Activated T-cell treated with anti-CD3 and anti-CD28 coated beads for 48 hours (primary cell): ENCODE data around the gene MYLK.

ENCODE experiments used
- DNase-seq: peaks from one replicate; pipeline ENCODE4 v3.0.0-alpha.2; 2020; ENCODE audit warnings: low read depth

MYLK gene

DNA sequence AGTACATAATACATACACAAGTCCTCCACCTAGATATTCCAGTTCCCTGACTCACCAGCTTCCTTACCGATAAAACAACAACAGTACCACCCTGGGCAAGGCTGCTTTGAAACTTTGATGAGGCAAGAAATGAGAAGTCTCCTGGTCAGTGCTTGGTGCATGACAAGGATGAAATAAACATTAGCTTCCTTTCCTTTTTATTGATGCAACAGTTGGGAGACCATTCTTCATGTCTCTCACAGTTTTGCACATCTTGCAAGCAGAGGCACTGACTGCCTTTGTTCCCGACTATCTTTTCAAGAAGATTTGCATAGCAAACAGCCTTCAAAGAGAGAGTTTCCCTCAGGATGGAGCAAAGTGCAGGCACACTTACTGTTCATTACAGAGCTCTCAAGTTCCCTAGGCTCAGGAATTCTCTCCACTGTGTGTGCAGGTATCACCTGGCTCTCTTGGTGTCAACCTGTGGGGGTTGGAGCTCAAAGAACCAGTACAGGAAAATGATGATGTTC is 65.2 kb downstream of the MYLK start:
- DNase-seq, result no peak

DNA sequence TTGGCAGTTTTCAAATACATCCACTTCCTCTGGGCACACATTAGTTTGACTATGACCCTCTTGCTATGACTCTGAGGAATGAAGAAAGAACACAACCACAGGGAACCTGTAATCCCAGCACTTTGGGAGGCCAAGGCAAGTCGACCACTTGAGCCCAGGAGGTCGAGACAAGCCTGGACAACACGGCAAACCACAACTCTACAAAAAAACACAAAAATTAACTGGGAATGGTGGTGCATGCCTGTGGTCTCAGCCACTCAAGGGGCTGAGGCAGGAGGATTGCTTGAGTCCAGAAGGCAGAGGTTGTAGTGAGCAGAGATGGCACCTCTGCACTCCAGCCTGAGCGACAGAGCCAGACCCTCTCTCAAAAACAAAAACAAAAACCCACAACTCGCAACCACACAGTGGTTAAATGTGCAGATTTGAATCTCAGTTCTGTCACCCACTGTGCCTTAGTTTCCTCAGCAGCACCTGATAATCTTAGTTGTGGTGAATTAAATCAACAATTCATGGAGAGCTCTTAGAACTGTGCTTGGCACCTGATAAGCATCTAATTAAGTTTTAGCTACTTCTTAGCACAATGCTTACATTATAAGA is 65.7 kb downstream of the MYLK start:
- no peak for DNase-seq

GRCh38 chr3:123817413-123817812 is 66.7 kb downstream of the MYLK start:
- no peak for DNase-seq

DNA sequence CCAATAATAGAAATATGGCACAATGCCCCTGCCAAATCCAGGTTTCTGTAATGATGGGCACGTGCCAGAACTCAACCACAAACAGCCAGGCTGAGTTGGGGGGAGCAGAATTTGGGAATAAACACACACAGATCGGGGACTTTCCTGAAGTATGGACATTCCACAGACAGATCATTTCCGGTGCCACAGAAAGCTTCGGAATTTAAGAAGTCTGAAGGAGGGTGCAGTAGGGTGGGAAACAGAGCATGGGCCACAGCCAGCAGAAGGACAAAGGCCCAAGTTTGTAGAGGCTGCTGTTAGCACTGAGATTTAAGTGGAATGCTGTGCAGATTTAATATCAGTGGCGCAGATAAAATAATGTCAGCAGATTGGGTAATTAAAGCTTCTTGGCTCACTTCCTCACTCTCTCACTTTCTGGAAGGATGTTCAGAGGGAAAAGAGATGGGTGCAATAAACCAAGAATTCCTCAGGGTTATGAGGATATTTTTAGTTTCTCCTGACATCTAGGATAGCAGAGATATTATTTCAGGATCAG is 67.4 kb downstream of the MYLK start:
- no peak for DNase-seq

GRCh38 chr3:123815981-123816380 is 68.2 kb downstream of the MYLK start:
- DNase-seq, result no peak

DNA sequence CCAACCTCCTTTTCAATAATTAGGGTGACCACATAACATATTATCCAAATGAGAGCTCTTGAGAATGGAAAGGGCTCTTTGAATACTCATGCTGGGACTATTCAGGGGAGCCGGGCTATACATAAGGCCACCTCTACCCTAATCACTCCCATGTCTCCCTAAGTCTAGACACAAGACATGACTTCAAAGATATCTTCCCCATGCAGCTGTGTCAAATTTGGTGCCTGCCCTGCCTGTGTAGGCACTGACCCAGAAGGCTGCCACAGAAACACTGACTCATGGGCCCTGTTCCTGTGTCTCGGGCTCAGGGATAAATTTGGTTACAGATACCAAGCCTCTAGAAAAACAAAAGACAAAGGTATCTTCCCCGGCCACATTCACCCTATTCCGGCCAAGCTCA is 70.3 kb downstream of the MYLK start:
- no peak for DNase-seq

GRCh38 chr3:123809597-123809996 is 74.5 kb downstream of the MYLK start:
- no peak for DNase-seq

GRCh38 chr3:123808812-123809211 is 75.3 kb downstream of the MYLK start:
- no peak for DNase-seq

DNA sequence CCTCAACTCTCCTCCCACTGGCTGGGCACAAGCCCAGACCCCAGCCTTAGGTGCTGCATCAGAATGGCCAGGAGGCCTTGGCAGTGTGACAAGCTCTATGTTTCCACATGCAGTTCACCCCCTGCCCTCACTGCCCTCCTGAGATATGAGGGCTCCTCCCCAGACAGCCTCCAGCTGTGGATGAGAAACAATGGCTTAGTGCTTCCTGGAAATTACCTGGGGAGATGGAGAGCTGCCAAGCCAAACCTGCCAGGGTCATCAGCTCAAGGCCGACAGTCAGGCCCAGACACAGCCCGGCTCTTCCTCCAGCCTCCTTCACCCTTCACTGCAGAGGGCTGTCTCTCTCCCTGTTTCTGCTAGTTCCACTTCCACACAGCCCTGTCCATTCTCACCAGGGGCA is 76.3 kb downstream of the MYLK start:
- DNase-seq, result no peak

DNA sequence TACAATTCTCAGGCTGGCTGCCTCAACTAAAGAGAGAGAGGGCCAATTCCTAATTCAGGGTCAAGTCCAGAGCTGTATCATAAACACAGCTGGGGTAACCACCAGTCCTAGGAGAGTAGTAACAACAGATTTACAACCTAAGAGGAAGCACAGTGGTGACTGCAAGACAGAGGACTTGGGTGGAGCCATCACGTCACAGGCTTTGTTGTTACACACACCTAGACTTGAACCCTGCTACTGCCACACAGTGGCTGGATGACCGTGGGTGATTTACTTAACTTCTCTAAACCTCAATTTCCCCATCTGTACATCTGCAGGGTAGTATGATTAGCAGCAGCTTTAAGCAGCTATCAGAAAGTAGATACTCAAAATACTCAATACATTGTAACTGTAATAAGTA is 78.6 kb downstream of the MYLK start:
- no peak for DNase-seq

DNA sequence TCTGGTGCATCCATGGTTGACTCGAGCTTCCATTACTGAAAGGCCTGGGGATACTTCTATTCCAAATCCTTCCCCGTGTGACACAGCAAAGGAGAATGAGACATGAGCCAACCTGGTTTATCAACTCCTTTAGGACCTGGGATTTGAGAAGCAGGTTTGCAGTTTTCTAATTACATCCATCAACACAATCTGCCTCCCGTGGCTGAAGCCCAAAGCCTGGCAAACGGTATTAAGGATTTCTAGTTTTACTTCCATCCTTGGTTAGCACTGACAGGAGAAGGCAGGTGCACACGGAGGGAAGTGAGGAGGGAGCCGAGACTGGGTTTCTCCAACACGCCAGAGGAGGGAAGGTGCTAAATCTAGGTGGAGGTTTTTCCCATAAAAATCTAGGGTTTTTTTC is 79.0 kb downstream of the MYLK start:
- no peak for DNase-seq

DNA sequence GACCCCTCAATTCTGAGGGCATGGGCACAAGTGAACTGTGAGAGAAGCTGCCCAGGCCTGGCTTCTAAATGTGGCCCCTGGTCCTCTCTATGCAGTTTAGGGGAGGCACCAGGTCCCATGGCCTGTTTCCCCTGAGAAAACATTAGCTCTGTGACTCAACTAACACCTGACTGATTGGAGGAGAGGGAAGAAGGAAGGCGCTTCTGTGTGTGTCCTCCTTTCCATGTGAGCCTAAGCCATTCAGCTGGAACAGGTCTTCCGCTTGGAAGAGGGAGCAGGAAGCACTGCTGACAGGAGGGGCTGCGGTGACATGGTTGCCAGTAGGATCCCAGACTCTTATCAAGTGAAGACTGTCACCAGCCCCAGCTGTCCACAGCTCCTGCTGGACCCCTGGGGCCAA is 79.5 kb downstream of the MYLK start:
- no peak for DNase-seq

DNA sequence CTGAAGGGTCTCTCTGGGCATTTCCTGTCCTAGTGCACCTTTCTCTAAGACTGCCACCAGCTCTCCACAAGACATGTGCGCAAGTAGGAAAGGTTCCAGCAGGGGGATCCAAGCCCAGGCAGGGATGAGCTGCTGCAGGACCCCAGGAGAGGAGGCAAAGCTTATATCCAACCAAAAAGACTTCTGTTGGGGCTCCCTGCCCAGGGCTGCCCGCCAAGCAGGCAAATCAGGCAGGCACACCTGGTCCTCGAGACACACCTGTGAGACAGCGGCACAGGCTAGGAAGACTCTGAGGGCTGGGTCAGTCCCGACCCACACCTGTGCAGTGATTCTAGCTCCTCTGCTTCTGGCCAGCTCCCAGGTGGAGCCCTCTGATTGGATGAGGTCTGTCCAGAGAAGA is 80.6 kb downstream of the MYLK start:
- DNase-seq, result no peak

DNA sequence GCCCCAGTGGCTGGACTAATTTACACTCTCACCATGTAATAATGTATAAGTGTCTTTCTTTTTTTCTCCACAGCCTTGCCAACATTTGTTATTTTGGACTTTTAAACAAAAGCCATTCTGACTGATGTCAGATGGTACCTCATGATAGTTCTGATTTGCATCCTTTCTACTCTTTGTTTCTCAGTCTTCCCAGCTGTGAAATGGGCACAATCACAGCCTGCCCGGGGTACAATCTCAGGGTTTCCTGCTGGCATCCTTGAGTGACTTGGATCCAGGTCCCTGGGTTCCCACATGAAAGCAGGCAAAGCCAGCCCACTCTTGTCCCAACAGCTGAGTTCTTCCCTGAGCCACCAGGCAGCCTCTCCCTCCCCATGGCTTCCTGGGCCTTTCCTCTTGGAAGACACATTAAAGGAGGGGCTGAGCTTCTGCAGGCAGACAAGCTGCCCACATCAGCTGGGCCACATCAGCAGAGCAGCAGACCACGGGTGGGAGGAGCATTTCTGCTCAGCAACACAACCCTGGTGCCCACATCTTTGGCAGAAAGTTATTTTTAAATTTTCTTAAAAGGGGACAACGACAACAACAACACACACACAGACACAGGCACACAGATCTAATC is 82.0 kb downstream of the MYLK start:
- no peak for DNase-seq

DNA sequence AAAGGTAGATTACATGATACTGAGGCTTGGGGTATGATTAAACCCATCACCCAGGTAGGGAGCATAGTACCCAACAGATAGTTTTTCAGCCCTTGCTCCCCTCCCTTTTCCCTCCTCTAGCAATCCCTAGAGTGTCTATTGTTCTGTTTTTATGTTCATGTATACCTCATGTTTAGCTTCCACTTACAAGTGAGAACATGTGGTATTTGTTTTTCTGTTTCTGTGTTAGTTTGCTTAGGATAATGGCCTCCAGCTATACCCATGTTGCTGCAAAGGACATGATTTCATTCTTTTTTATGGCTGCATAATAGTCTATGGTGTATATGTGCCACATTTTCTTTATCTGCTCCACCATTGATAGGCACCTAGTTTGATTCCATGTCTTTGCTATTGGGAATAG is 82.7 kb downstream of the MYLK start:
- DNase-seq, result no peak

- DNase-seq, result no peak
These were observed 83.8 kb downstream of the MYLK start for GRCh38 chr3:123800362-123800682.

GRCh38 chr3:123799544-123800361 is 84.4 kb downstream of the MYLK start:
- no peak for DNase-seq

DNA sequence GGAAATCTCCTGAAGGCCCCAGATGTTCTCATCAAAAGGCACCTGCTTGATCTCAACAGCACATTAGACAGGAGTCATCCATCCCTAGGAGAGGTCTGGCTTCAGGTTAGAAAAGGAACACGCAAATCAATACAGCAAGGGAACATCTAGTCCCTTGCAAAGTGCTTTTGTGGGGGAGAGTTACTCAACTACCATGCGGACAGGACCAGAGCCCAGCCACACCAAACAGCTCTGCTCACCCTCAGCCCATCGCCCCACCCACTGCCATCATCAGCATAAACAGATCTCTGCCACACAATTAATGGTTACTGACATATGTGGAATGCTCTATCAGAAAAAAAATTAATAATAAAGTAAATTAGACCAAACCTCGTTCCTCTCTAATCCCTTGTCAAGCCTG is 85.6 kb downstream of the MYLK start:
- no peak for DNase-seq

GRCh38 chr3:123795471-123796251 is 88.5 kb downstream of the MYLK start:
- DNase-seq, result no peak

DNA sequence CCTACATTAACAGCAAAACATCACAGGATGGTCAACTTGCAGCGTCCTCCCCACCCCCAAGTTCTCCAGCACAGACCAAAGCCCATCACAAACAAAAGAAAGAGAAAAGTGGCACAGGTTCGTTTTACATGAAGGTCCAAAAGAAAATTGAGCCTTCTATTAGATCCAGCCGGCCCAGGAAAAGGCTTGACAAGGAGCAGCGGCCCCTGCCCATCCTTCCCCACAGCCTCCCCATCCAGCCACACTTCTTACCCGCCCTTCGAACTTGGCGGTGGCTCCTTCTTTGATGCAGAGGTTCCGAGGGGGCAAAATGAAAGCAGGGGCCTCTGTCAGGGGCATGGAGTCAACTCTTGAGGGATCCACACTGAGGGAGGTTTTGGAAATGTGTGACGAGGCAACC is 90.7 kb downstream of the MYLK start:
- no peak for DNase-seq

GRCh38 chr3:123792473-123793201 is 91.5 kb downstream of the MYLK start:
- no peak for DNase-seq

GRCh38 chr3:123791898-123792297 is 92.2 kb downstream of the MYLK start:
- no peak for DNase-seq
